HG02938 (cell line): Measurements from ENCODE around the gene RB1.
"Not testable (repeated sequence)": the region's sequence is repeated elsewhere in the genome, so short reads cannot be mapped to it uniquely, and the experiment has no call there.

Experiments
- ATAC-seq: cut with Tn5 transposase; IDR thresholded peaks from one replicate; pipeline ENCODE4 v1.9.1; 2021; ENCODE audit warnings: mild to moderate bottlenecking, moderate library complexity; ENCODE audit not compliant: unreplicated experiment

RB1 gene

DNA sequence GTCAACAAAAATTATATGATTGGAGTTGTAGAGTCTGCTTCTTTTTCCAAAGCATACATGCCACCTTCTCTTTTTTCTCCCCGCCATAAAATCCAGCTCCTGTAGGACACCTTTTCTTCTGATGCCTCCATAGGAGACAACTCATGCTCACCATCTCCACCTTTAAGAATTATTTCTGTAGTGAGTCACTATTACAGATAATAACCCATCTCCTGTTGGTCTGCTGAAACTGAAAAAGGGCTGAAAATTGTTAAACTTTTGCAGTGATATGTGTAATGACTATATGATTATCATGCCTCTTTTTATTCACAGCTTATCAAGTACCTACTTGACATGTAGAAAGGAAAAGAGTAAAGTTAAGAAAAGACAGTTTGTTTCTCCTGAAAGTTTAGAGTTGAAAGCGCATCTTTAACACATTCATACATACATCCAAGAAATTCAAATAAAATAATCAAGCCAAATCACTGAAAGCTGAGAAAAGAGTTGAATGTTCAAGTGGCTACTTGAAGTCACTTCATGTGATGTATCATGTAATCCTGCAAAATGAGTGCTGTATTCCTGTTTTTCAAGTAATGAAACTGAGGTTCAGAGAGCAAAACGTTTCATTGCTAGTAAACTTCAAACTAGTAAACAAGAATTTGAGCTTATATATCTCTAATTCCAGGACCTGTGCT is 144.9 kb downstream of the RB1 start:
- no peak for ATAC-seq

DNA sequence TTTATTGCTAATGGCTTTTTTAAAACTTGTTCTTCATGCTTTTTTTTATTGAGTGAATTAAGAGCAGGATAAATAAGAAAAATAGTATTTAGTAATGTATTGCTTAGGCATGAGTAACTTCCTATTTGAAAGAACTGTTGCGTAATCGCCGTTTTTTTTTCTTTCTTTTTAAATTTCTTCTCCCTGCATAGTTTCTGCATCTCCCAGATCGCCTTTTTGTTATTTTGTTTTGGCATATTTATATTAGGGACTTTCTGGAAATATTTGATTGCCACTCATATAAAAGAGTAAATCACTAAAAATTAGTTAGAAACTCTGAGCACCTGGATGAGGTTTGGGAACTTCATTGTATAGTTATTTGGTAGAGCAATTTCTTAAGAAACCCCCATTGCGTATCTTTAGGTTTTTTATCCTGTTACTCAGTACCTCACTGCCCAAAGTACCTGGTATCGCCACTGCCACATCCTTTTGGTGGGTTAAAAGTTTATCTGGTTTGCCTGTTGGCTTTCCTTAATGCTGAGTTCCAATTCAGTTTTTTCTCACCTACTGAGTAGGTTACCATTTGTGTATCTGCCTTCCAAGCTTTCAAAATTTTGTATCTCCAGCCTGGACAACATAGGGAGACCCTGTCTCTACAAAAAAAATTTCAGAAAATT is 145.5 kb downstream of the RB1 start:
- ATAC-seq = no peak

GRCh38 chr13:48449656-48450055 is 146.1 kb downstream of the RB1 start:
- no peak for ATAC-seq

- not testable (repeated sequence) for ATAC-seq
These were observed 147.6 kb downstream of the RB1 start for GRCh38 chr13:48451196-48451595.

GRCh38 chr13:48456546-48456945 is 153.0 kb downstream of the RB1 start:
- ATAC-seq = no peak

DNA sequence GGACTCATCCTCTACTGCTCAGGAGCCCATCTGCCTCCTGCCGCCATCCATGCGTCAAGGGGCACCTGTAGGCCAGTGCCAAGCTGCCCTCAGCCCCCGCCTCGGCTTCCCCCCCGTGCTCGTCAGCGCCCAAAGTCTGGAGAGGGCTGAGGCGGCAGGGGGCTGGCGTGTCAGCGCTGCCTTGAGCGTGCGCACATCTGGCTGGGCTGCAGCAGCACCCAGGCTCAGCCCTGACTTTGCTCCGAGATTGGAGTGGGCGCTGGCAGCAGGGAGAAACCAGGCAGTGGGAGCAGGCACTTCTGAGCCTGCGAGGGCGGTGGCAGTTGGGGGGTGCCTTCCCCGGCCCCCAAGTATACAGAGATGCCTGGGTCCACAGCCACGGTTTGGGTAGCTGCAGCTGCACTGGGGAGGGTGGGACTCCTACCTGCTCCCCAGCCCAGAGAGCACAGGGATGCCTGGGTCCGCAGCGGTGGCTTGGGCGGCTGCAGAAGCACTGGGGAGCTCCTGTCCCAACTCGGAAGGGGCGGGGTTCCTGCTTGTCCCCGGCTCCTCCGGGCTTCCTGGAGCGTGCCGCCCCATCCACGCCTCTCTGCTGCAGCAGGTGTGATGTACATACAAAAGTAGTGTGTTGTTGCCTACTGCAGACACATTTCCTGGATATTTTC is 154.2 kb downstream of the RB1 start:
- no peak for ATAC-seq

DNA sequence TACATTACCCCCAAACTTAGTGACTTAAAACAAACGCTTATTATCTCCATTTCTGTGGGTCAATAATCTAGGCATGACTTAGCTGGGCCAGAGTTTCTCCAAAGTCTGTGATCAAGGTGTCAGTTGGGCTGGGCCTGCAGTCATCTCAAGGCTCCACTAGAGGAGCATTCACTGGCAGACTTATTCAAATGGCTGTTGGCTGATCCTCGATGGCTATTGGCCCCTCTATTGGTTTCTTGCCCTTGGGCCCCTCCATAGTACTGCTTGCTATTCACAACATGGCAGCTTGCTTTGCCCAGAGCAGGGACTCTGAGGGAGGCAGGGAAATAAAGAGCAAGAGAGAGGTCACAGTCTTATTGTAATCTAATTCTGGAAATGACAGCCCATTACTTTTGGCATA is 171.7 kb downstream of the RB1 start:
- ATAC-seq = no peak

GRCh38 chr13:48476215-48476614 is 172.7 kb downstream of the RB1 start:
- no peak for ATAC-seq

DNA sequence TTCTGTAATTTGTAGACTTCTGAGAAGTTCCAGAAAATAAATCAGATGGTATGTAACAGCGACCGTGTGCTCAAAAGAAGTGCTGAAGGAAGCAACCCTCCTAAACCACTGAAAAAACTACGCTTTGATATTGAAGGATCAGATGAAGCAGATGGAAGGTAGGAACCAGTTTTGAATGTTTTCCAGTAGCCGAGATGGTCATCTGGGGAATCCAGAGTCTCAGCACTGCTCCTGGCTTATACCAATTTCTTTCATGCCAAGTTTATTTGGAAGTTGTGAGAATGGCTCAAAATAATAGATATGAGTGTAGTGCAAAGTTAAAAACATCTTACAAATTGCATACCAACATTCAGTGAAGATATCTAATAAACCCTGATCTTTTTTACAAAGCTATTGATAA is 173.1 kb downstream of the RB1 start:
- ATAC-seq = no peak

GRCh38 chr13:48477191-48477855 is 173.8 kb downstream of the RB1 start:
- ATAC-seq = no peak

GRCh38 chr13:48478391-48478790 is 174.8 kb downstream of the RB1 start:
- ATAC-seq = no peak

GRCh38 chr13:48483575-48483974 is 180.0 kb downstream of the RB1 start:
- ATAC-seq = no peak

DNA sequence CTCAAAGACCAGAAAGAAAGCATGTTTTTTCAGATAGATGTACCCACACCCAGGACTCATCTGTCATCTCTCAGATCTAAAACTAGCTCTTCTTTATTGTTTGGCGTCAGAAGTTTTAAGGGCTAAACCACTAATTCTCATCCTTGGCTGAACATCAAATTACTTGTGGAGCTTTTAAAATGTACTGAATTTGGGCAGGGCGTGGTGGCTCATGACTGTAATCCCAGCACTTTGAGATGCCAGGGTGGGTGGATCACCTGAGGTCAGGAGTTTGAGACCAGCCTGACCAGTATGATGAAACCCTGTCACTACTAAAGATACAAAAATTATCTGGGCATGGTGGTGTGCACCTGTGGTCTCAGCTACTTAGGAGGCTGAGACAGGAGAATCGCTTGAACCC is 181.9 kb downstream of the RB1 start:
- no peak for ATAC-seq

DNA sequence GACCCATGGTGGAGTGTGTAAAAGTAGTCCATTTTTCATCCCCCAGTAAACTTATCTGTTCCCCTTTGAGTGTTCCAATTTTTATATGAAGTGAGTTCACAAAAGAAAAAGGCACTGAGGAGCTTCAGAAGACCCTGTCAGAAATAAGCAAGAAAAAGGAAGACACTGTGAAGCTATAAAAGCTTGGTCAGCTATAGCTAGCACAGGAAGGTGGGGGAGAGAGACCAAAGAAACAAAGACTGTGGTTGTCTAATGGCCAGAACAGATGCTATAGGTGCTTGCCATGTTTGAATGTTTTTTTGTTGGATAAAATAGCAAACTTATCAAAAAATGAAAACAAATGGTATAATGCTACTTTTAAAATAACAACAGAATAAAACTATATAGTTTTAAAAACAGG is 182.8 kb downstream of the RB1 start:
- ATAC-seq = no peak

GRCh38 chr13:48486836-48487235 is 183.3 kb downstream of the RB1 start:
- ATAC-seq = no peak

DNA sequence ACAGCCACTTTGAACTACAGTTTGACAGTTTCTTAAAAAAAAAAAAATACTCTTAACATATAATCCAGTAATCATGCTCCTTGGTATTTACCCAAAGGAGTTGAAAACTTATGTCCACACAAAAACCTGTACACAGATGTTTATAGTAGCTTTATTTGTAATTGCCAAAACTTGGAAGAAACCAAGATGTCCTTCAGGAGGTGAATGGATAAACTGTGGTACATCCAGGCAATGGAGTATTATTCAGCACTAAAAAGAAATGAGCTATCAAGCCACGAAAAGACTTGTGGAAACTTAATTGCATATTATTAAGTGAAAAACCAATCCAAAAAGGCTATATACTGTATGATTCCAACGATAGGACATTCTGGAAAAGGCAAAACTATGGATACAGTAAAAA is 184.4 kb downstream of the RB1 start:
- ATAC-seq = no peak

GRCh38 chr13:48488995-48489394 is 185.4 kb downstream of the RB1 start:
- ATAC-seq = no peak

DNA sequence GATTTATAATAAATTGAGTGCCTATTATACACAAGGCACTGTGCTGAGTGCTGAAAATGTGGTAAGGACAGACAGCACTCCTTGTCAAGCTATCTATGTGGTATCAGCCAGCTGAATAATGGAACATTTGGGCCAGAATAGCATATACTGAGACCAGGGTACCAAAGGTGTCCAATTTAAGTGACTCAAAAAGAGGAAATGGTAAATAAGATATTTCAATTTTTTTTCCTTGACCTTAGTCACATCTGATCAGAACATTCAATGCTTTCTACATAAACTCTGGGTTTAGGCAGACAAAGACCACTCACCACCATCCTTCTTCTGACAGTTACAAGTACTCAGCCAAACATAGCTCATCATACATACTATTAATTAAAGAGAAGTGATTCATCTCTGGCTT is 186.1 kb downstream of the RB1 start:
- no peak for ATAC-seq

- no peak for ATAC-seq
These were observed 186.7 kb downstream of the RB1 start for GRCh38 chr13:48490241-48490640.

GRCh38 chr13:48491423-48492095 is 188.0 kb downstream of the RB1 start:
- no peak for ATAC-seq

- peak; percentile 60 for ATAC-seq
These were observed 188.5 kb downstream of the RB1 start for GRCh38 chr13:48492096-48492440.
